ES-I3 (cell line): Measurements from ENCODE around the gene OCRL.

ENCODE experiments used
- H3K36me3 ChIP-seq: 2 replicates; pipeline ENCODE4 v1.6.1; 2013; ENCODE audit warnings: mild to moderate bottlenecking, low read length, control low read depth, moderate library complexity; ENCODE audit not compliant: insufficient read depth
- H3K4me1 ChIP-seq: 2 replicates; pipeline ENCODE4 v1.6.1; 2013; ENCODE audit warnings: mild to moderate bottlenecking, control low read depth, low read length; ENCODE audit not compliant: insufficient read depth
- H3K9ac ChIP-seq: 2 replicates; pipeline ENCODE4 v1.6.1; 2013; ENCODE audit warnings: low read depth, mild to moderate bottlenecking, low read length, moderate library complexity
- H3K9me3 ChIP-seq: 2 replicates; pipeline ENCODE4 v1.6.1; 2013; ENCODE audit warnings: mild to moderate bottlenecking, low read length, moderate library complexity; ENCODE audit not compliant: control insufficient read depth, insufficient read depth

OCRL gene

DNA sequence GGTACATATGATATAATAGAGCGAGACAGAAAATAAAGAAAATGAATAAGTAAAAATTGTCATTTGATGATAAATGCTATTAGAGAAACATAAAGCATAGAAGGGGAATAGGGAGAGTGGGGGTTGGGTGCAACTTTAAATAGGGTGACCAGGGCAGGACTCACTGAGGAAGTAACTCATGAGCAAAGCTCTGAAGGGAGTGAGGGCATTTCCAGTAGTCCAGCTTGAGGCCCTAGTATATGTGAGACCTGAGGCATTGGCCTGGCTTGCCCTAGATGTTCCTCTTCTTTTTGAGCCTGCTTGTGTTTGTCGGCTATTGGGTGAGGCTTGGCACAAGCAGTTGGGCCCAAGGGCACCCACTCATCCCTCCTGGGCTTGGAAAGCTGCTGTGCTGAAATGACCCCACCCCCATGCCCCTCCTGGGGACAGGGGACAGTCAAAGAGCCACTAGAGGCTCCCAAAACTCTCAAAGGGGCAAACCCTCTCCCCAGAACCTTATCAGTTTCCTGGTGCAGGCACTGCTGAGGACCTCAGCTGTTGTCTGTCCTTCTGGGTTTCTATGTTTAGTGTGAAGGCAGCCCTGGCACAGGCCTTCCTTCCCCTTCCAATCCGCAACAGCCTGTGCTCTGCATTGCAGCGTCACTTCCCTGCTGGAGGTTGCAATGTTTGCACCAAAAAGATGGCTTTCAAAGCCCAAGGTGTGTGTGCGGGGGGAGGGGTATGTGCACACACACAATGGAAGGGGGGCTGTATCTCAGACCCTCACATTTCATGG lies 74.6 kb downstream of the OCRL start:
- H3K9ac ChIP-seq: no peak overlapping the region
- H3K9me3 ChIP-seq: no peaks in the 10 kb centered on the region
- H3K36me3 ChIP-seq: no peaks in the 10 kb centered on the region
- peaks cover 12% of the 10 kb centered on the region; the same call in 1 of the 2 replicates for H3K4me1 ChIP-seq

DNA sequence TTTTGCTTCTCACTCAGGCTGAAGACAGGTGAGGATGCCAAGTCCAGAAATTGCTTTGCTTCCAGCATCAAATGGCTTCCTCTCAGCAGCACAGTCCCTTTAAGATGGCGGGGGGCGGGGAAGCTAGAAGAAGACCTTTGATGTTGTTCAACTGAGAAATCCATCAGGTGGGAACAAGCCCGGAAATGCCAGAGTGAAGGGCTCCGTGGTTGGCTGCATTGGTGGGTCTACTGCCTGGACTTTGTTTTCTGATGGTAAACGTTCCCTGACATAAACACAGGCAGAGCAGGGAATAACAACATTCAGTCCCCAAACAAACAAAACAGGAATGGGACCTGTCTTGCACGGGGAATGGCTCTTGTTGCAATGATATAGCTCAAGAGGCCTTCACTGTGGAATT lies 77.4 kb downstream of the OCRL start:
- Histone ChIP-seq H3K9ac (no peak overlapping the region), H3K4me1 (peaks cover 19% of the 10 kb centered on the region), H3K9me3 (no peaks in the 10 kb centered on the region), H3K36me3 (no peaks in the 10 kb centered on the region)

DNA sequence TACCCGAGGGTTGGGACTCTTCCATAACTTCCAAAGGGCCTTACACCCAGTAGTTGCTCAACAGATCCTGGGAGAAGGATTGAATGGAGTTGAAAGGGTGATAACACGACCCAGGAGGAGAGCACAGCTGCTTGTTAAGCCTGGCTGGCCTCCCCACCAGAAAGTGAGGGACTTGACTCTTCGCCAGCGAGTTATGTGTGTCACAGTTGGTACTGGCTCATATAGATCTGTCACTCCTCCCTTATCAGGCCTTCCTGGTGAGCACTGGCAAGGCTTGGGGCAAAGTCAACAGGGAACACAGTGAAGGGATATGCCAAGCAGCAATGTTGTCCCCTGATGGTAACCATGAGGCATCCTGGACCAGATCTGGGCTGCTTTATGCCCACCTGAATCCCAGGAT lies 78.9 kb downstream of the OCRL start:
- H3K36me3 ChIP-seq: no peaks in the 10 kb centered on the region
- H3K9ac ChIP-seq: no peak overlapping the region
- peaks cover 24% of the 10 kb centered on the region for H3K4me1 ChIP-seq
- H3K9me3 ChIP-seq: no peaks in the 10 kb centered on the region

DNA sequence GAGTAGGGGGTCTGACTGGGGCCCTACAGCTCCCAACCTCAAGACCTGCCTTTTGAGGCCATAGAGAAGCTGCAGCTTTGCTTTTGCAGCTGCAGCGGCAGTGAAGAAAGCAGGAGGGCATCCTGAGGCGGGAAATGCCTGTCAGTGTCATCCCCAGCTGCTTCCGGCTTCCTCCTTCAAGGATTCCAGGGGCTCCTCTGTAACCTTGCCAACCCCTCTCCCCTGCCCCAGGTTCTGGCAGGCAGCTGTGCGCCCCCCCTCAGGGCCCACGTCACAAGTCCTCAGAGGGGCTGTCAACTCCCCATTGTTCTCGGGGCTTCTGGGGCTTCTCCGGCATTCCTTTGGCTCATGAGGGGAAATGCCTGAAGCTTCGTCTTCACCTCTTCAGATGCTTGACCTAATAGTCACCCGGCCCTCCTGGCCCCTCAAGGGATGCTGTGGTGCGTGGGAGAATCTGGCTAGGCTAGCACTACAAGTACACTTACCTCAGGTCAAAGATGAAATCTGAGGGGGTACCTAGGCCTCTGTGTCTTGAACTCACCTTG lies 82.8 kb downstream of the OCRL start:
- H3K4me1 ChIP-seq: peaks cover 17% of the 10 kb centered on the region
- no peaks in the 10 kb centered on the region for H3K36me3 ChIP-seq
- peaks cover 3% of the 10 kb centered on the region; the same call in 1 of the 2 replicates for H3K9me3 ChIP-seq
- H3K9ac ChIP-seq: no peak overlapping the region

DNA sequence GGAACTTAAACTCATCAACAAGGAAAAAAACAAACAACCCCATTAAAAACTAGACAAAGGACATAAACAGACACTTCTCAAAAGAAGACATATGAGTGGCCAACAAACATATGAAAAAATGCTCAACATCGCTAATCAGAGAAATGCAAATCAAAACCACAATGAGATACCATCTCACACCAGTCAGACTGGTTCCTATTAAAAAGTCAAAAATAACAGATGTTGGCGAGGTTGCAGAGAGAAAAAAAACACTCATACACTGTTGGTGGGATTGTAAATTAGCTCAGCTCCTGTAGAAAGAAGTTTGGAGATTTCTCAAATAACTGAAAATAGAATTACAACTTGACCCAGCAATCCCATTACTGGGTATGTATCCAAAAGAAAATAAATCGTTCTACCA lies 86.0 kb downstream of the OCRL start:
- Histone ChIP-seq H3K9ac (no peak overlapping the region), H3K4me1 (peaks cover 17% of the 10 kb centered on the region), H3K36me3 (no peaks in the 10 kb centered on the region), H3K9me3 (peaks cover 3% of the 10 kb centered on the region; the same call in 1 of the 2 replicates)

DNA sequence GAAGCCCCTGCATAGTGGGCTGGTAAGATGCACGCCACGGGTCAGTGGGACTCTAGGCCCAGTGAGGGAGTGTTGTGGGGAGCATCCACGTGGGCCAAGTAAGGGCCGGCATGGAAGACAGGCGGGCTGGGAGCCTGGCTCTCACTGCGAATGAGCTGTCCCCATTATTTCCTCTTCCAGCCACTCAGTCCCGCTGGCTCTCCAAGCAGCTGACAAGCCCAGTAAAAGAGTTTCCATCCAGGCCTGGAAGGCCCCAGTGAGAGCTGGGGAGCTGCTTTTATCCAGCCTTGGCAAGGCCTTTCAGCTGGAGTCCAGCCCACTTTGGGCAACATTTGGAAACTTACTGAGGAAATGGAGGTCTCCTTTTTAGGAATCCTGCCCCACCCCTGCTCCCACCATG lies 89.8 kb downstream of the OCRL start:
- Histone ChIP-seq H3K4me1 (peaks cover 7% of the 10 kb centered on the region; the same call in 1 of the 2 replicates), H3K36me3 (no peaks in the 10 kb centered on the region), H3K9ac (no peak overlapping the region), H3K9me3 (peaks cover 2% of the 10 kb centered on the region; the same call in 1 of the 2 replicates)

GRCh38 chrX:129631849-129632248 lies 91.8 kb downstream of the OCRL start:
- Histone ChIP-seq H3K36me3 (no peaks in the 10 kb centered on the region), H3K4me1 (peaks cover 9% of the 10 kb centered on the region; the same call in 1 of the 2 replicates), H3K9ac (no peak overlapping the region), H3K9me3 (no peaks in the 10 kb centered on the region)

DNA sequence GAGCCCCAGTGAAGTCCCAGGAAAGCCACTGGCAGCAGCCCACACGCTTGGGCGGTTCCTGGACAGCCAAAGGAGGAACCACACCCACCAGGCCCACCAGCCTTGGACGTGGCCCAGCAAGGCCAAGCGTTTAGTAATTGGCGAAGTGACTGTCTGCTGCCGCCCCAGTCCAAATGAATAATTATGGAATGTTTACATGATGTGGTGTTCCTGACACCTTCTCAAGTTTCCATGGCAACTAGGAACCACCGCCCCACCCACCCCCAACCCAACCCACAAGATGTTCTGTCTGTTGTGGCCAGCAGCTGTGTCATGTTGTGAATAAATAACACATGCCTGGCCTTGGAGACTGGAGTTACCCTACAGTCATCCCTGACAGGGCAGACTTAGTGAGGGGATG lies 92.4 kb downstream of the OCRL start:
- no peak overlapping the region for H3K9ac ChIP-seq
- no peaks in the 10 kb centered on the region for H3K9me3 ChIP-seq
- no peaks in the 10 kb centered on the region for H3K36me3 ChIP-seq
- H3K4me1 ChIP-seq: peaks cover 9% of the 10 kb centered on the region; the same call in 1 of the 2 replicates

- H3K4me1 ChIP-seq: peaks cover 9% of the 10 kb centered on the region; the same call in 1 of the 2 replicates
- no peak overlapping the region for H3K9ac ChIP-seq
- no peaks in the 10 kb centered on the region for H3K36me3 ChIP-seq
- H3K9me3 ChIP-seq: no peaks in the 10 kb centered on the region
Observed at GRCh38 chrX:129634541-129634940, 94.5 kb downstream of the OCRL start.

DNA sequence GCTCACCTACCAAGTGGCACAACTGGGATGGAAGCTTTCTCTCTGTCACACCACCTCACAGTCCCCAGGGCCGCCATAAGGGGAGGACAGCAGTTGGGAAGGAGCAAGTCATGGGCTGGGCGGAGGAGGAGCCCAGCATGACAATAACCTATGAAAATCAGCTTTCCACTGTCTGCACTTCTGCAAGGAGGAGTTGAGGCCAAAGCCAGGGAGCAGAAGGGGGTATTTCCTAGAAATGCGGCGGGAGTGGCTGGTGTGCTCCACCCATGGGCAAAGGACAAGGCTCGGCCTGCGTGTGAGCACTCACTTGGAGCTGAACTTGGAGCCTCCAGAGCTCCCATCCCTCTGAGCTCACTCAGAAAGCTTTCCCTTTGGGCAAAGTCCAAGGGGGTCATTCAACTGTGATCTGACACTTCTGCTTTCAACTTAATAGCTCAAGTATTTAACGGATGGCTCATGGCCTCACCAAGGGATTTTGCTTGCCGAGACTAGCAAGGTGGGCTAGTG lies 96.2 kb downstream of the OCRL start:
- no peak overlapping the region for H3K9ac ChIP-seq
- peaks cover 9% of the 10 kb centered on the region; the same call in 1 of the 2 replicates for H3K4me1 ChIP-seq
- H3K36me3 ChIP-seq: no peaks in the 10 kb centered on the region
- no peaks in the 10 kb centered on the region for H3K9me3 ChIP-seq

GRCh38 chrX:129637217-129638109 lies 97.4 kb downstream of the OCRL start:
- Histone ChIP-seq H3K36me3 (no peaks in the 10 kb centered on the region), H3K9me3 (no peaks in the 10 kb centered on the region; the same call in 1 of the 2 replicates), H3K9ac (no peak overlapping the region), H3K4me1 (peaks cover 9% of the 10 kb centered on the region; the same call in 1 of the 2 replicates)

DNA sequence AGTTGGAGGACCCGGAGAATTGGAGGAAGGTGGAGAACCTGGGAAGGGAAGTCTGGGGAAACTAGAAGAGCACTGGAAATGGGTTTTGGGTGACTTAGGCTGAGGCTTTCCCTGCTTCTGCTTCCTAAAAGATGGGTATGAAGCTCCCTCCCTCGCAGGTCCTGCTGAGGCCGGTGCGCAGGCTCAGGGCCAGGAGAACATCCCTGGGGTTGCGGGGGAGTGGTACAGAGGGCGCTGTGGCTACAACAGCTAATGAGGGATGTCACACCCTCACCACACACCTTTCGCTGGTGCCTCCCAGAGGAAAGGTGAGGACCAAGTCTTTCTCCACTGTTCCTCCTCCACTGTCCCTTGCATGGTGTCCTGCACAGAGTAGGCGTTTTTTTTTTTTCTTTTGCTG lies 98.9 kb downstream of the OCRL start:
- no peak overlapping the region for H3K9ac ChIP-seq
- no peaks in the 10 kb centered on the region for H3K36me3 ChIP-seq
- H3K4me1 ChIP-seq: peaks cover 9% of the 10 kb centered on the region; the same call in 1 of the 2 replicates
- no peaks in the 10 kb centered on the region; the same call in 1 of the 2 replicates for H3K9me3 ChIP-seq

- no peaks in the 10 kb centered on the region for H3K36me3 ChIP-seq
- H3K4me1 ChIP-seq: no peaks in the 10 kb centered on the region; the same call in 1 of the 2 replicates
- no peak overlapping the region for H3K9ac ChIP-seq
- no peaks in the 10 kb centered on the region; the same call in 1 of the 2 replicates for H3K9me3 ChIP-seq
Observed at GRCh38 chrX:129640737-129641136, 100.7 kb downstream of the OCRL start.

DNA sequence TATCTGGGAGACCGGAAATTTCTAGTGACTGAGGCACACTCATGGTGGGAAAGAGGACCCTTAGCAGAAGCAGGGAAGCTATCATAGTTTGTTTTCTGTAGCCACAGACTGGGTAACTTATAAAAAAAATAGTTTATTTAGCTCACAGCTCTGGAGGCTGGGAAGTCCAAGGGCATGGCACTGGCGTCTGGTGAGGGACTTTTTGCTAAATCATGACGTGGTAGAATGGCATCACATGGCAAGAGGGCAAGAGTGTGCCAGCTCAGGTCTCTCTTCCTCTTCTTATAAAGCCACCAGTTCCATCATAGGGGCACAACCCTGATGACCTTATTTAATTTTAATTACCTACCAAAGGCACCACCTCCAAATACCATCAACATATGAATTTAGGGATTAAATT lies 101.4 kb downstream of the OCRL start:
- Histone ChIP-seq H3K4me1 (no peaks in the 10 kb centered on the region; the same call in 1 of the 2 replicates), H3K9ac (no peak overlapping the region), H3K36me3 (no peaks in the 10 kb centered on the region), H3K9me3 (no peaks in the 10 kb centered on the region; the same call in 1 of the 2 replicates)
